HepG2 (cell line): ENCODE measurements around the gene SLC35B2. TPM values are rescaled to one million over a fixed set of nuclear protein-coding genes. Genes with fewer than 3 reads are reported as not detected.

Experiments
- ATF5 ChIP-seq: sonication (generic); formaldehyde crosslinking; IDR thresholded peaks from 2 replicates; pipeline ENCODE4 v1.4.0; 2020; ENCODE audit warnings: mild to moderate bottlenecking, low read depth, missing genetic modification reagents
- CEBPB ChIP-seq: IDR thresholded peaks from 2 replicates; pipeline ENCODE4 v1.6.1; 2011; ENCODE audit warnings: low read depth, low read length, improper control_type of control experiment, borderline replicate concordance
- EHMT2 ChIP-seq: fragments of 200-600 bp; sonication (generic); IDR thresholded peaks from 2 replicates; pipeline ENCODE4 v1.7.0; 2017; ENCODE audit warnings: antibody characterized with exemption, low read depth, low read length, borderline replicate concordance
- IKZF1 ChIP-seq: fragments of 450-650 bp; IDR thresholded peaks from 2 replicates; pipeline ENCODE4 v1.7.1; 2016
- IKZF4 ChIP-seq: sonication (generic); formaldehyde crosslinking; IDR thresholded peaks from 2 replicates; pipeline ENCODE4 v1.5.1; 2020; ENCODE audit warnings: borderline replicate concordance, mild to moderate bottlenecking, low read depth, missing genetic modification reagents; ENCODE audit errors: not compliant biosample characterization
- IRX3 ChIP-seq: sonication (generic); formaldehyde crosslinking; IDR thresholded peaks from 2 replicates; pipeline ENCODE4 v1.8.1; 2023; ENCODE audit warnings: mild to moderate bottlenecking, low read depth, missing genetic modification reagents, borderline replicate concordance
- KAT7 ChIP-seq: IDR thresholded peaks from 2 replicates; pipeline ENCODE4 v1.6.1; 2018; ENCODE audit warnings: borderline replicate concordance, missing compliant biosample characterization
- KDM4B ChIP-seq: sonication (generic); formaldehyde crosslinking; IDR thresholded peaks from 2 replicates; pipeline ENCODE4 v1.4.0; 2020; ENCODE audit warnings: missing genetic modification reagents
- MAX ChIP-seq: IDR thresholded peaks from 2 replicates; pipeline ENCODE4 v1.6.1; 2012; ENCODE audit warnings: inconsistent platforms
- MXD3 ChIP-seq: IDR thresholded peaks from 2 replicates; pipeline ENCODE4 v1.6.1; 2016; ENCODE audit warnings: mild to moderate bottlenecking, missing biosample characterization, missing genetic modification reagents
- MXI1 ChIP-seq: IDR thresholded peaks from 3 replicates; pipeline ENCODE4 v1.6.1; 2012; ENCODE audit warnings: low read depth, low read length, inconsistent platforms, borderline replicate concordance
- NFKB2 ChIP-seq: sonication (generic); formaldehyde crosslinking; IDR thresholded peaks from 2 replicates; pipeline ENCODE4 v1.4.0; 2020; ENCODE audit warnings: missing genetic modification reagents, borderline replicate concordance
- PHF8 ChIP-seq: sonication (generic); formaldehyde crosslinking; IDR thresholded peaks from 2 replicates; pipeline ENCODE4 v1.5.0; 2020; ENCODE audit warnings: missing genetic modification reagents
- RFXAP ChIP-seq: sonication (generic); formaldehyde crosslinking; IDR thresholded peaks from 2 replicates; pipeline ENCODE4 v1.4.0; 2020; ENCODE audit warnings: missing genetic modification reagents, borderline replicate concordance
- SMAD1 ChIP-seq: sonication (generic); formaldehyde crosslinking; IDR thresholded peaks from 2 replicates; pipeline ENCODE4 v1.4.0; 2020; ENCODE audit warnings: missing genetic modification reagents, low read depth, mild to moderate bottlenecking, borderline replicate concordance
- SMAD3 ChIP-seq: sonication (generic); formaldehyde crosslinking; IDR thresholded peaks from 2 replicates; pipeline ENCODE4 v1.4.0; 2020; ENCODE audit warnings: missing genetic modification reagents
- SOX6 ChIP-seq, 2 experiments: fragments of 450-650 bp in 1 of 2; sonication (generic) in 1 of 2; formaldehyde crosslinking in 1 of 2; IDR thresholded peaks; 2 replicates each; pipeline versions ENCODE4 v1.4.0 to v1.6.1; 2017 to 2020; ENCODE audit warnings: antibody characterized with exemption in 1 of 2, mild to moderate bottlenecking in 1 of 2, missing genetic modification reagents in 1 of 2
- THAP7 ChIP-seq: sonication (generic); formaldehyde crosslinking; IDR thresholded peaks from 2 replicates; pipeline ENCODE4 v1.8.1; 2023; ENCODE audit warnings: mild to moderate bottlenecking, missing genetic modification reagents
- TRIM22 ChIP-seq: fragments of 450-650 bp; IDR thresholded peaks from 2 replicates; pipeline ENCODE4 v1.6.1; 2017
- ZBTB21 ChIP-seq: sonication (generic); formaldehyde crosslinking; IDR thresholded peaks from 2 replicates; pipeline ENCODE4 v1.4.0; 2020; ENCODE audit warnings: missing genetic modification reagents
- ZFY ChIP-seq: sonication (generic); formaldehyde crosslinking; IDR thresholded peaks from 2 replicates; pipeline ENCODE4 v1.4.0; 2020; ENCODE audit warnings: missing genetic modification reagents
- ZMAT3 ChIP-seq: sonication (generic); formaldehyde crosslinking; conservative IDR thresholded peaks from 2 replicates; pipeline ENCODE4 v1.7.0; 2021; ENCODE audit warnings: missing genetic modification reagents
- ZNF234 ChIP-seq: sonication (generic); formaldehyde crosslinking; conservative IDR thresholded peaks from 2 replicates; pipeline ENCODE4 v1.5.1; 2020; ENCODE audit warnings: mild to moderate bottlenecking, missing genetic modification reagents
- ZNF354B ChIP-seq: sonication (generic); formaldehyde crosslinking; IDR thresholded peaks from 2 replicates; pipeline ENCODE4 v1.8.0; 2022; ENCODE audit warnings: mild to moderate bottlenecking, missing genetic modification reagents
- ZNF441 ChIP-seq: sonication (generic); formaldehyde crosslinking; IDR thresholded peaks from 2 replicates; pipeline ENCODE4 v1.7.0; 2021; ENCODE audit warnings: missing genetic modification reagents, borderline replicate concordance
- ZNF513 ChIP-seq: sonication (generic); formaldehyde crosslinking; conservative IDR thresholded peaks from 2 replicates; pipeline ENCODE4 v1.5.0; 2020; ENCODE audit warnings: missing genetic modification reagents
- polyA plus RNA-seq, 8 experiments: library from polyadenylated mRNA; depleted of rRNA in 3 of 8; stranded (reverse) in 7 of 8; unstranded in 1 of 8; fragments of >200 nt; fragmentation: Illumina TruSeq in 4 of 8; extraction: Trizol in 4 of 8; gene quantifications; 2 replicates each; pipeline versions ENCODE4 v1.2.1 to v1.2.3, GENCODE V29; 2011 to 2016; ENCODE audit warnings: low read depth in 4 of 8, missing spikeins in 1 of 8, mixed read lengths in 1 of 8; ENCODE audit not compliant: insufficient read depth in 1 of 8
- total RNA-seq, 5 experiments: library from RNA; depleted of rRNA; stranded (reverse); fragments of >200 nt; fragmentation: Illumina TruSeq; extraction: Trizol; gene quantifications; 2 replicates each; pipeline ENCODE4 v1.2.3, GENCODE V29; 2016; ENCODE audit warnings: low read depth in 1 of 5

The SLC35B2 gene
- total and polyA plus RNA-seq, 2 of the 13 experiments (the other 11 are each of a cell fraction or from before 2014, with no cell fraction given): 61.1 to 148 TPM

GRCh38 chr6:44246663-44247337, 10.5 kb downstream of the SLC35B2 start, which contains the start of gene HSP90AB1 (continued):
- TF ChIP-seq ZBTB21 (CRISPR knock-in tag): peak; percentile 74
- peak; percentile 30 for TF ChIP-seq ZNF441 (CRISPR knock-in tag)
- TF ChIP-seq MAX: peak; percentile 80; the same call in 1 of the 2 replicates
- peak; percentile 89; the same call in 1 of the 2 replicates for TF ChIP-seq SMAD3 (CRISPR knock-in tag)
- no peak; the same call in 1 of the 3 replicates for TF ChIP-seq MXI1
- TF ChIP-seq IKZF4 (CRISPR knock-in tag): peak; percentile 89
- TF ChIP-seq ZNF513 (CRISPR knock-in tag): peak; percentile 96; the same call in 1 of the 2 replicates
- TF ChIP-seq RFXAP: peak; percentile 82; the same call in 1 of the 2 replicates
- TF ChIP-seq NFKB2 (CRISPR knock-in tag): no peak; the same call in 1 of the 2 replicates
- no peak for TF ChIP-seq KDM4B (CRISPR knock-in tag)
- TF ChIP-seq PHF8: peak; percentile 79
- no peak; the same call in 1 of the 2 replicates for TF ChIP-seq MXD3 (CRISPR knock-in tag)
- peak; percentile 57; the same call in 1 of the 2 replicates for TF ChIP-seq ZFY (CRISPR knock-in tag)
- peak; percentile 52; the same call in 1 of the 2 replicates for TF ChIP-seq THAP7 (CRISPR knock-in tag)
- TF ChIP-seq ATF5 (CRISPR knock-in tag): no peak; the same call in 1 of the 2 replicates
- no peak; the same call in none of the 2 replicates for TF ChIP-seq ZNF234 (CRISPR knock-in tag)
- no peak for TF ChIP-seq IRX3 (CRISPR knock-in tag)
- TF ChIP-seq SMAD1 (CRISPR knock-in tag): no peak; the same call in 1 of the 2 replicates
- no peak for TF ChIP-seq CEBPB
- no peak for TF ChIP-seq SOX6 (IDR thresholded peaks at IDR 0.05)
- no peak; the same call in 1 of the 2 replicates for TF ChIP-seq SOX6 (CRISPR knock-in tag; IDR thresholded peaks at IDR 0.05)
- TF ChIP-seq IKZF1: no peak
- no peak for TF ChIP-seq TRIM22
- TF ChIP-seq KAT7: no peak
- no peak for TF ChIP-seq EHMT2
- no peak for TF ChIP-seq ZNF354B
- TF ChIP-seq ZMAT3 (CRISPR knock-in tag): no peak; the same call in 1 of the 2 replicates
